Cardiac fibroblast (primary cell): ENCODE measurements around the gene MAGI2.

Source experiments
- DNase-seq, 2 donors: peaks; one replicate each; pipeline versions ENCODE4 v3.0.0 to v3.0.0-alpha.2; 2010; ENCODE audit warnings: low read depth in 2 of 2
- H3K4me3 ChIP-seq, 2 donors: replicated peaks in 1 of 2; 1 replicate in 1 of 2; 2 replicates in 1 of 2; pipeline ENCODE4 v1.5.1; 2011; ENCODE audit warnings: low read depth in 2 of 2, low read length in 2 of 2, mild to moderate bottlenecking in 2 of 2, moderate library complexity in 1 of 2
- CTCF ChIP-seq: IDR thresholded peaks from one replicate; pipeline ENCODE4 v1.5.1; 2011; ENCODE audit warnings: low read depth, mild to moderate bottlenecking, low read length, inconsistent platforms

The MAGI2 gene

GRCh38 chr7:78191475-78192079, 1261.9 kb downstream of the MAGI2 start:
- no peak for TF ChIP-seq CTCF
- DNase-seq = no peak

GRCh38 chr7:78189762-78190161, 1263.7 kb downstream of the MAGI2 start:
- TF ChIP-seq CTCF = no peak
- no peak overlapping the region for H3K4me3 ChIP-seq
- DNase-seq = no peak

More at GRCh38 chr7:78191475-78192079, 1261.9 kb downstream of the MAGI2 start:
- no peak overlapping the region for H3K4me3 ChIP-seq

GRCh38 chr7:78185149-78185745, 1268.2 kb downstream of the MAGI2 start:
- TF ChIP-seq CTCF = no peak
- H3K4me3 ChIP-seq = no peak overlapping the region
- DNase-seq = no peak

GRCh38 chr7:78184299-78184698, 1269.2 kb downstream of the MAGI2 start:
- no peak overlapping the region for H3K4me3 ChIP-seq
- no peak for TF ChIP-seq CTCF
- DNase-seq = no peak

GRCh38 chr7:78179827-78180477, 1273.5 kb downstream of the MAGI2 start:
- TF ChIP-seq CTCF = no peak
- no peak for DNase-seq
- H3K4me3 ChIP-seq = no peak overlapping the region

- H3K4me3 ChIP-seq = no peak overlapping the region
- no peak for DNase-seq
- no peak for TF ChIP-seq CTCF
Observed at GRCh38 chr7:78179211-78179610, 1274.3 kb downstream of the MAGI2 start.
